HG02840 (cell line): Measurements from ENCODE around the gene FXYD7.

Experiments
- ATAC-seq: cut with Tn5 transposase; IDR thresholded peaks from one replicate; pipeline ENCODE4 v1.9.1; 2021; ENCODE audit warnings: mild to moderate bottlenecking, moderate library complexity, moderate number of reproducible peaks; ENCODE audit not compliant: unreplicated experiment, low FRiP score

Gene FXYD7

GRCh38 chr19:35162471-35163326, 19.6 kb downstream of the FXYD7 start:
- ATAC-seq: no peak

GRCh38 chr19:35164418-35164817, 21.4 kb downstream of the FXYD7 start:
- no peak for ATAC-seq

- no peak for ATAC-seq
Measured at GRCh38 chr19:35165200-35166058, 22.4 kb downstream of the FXYD7 start.

GRCh38 chr19:35166100-35167063, 23.3 kb downstream of the FXYD7 start:
- ATAC-seq: no peak

GRCh38 chr19:35167251-35168119, 24.4 kb downstream of the FXYD7 start:
- ATAC-seq: no peak

GRCh38 chr19:35168196-35168595, 25.1 kb downstream of the FXYD7 start:
- no peak for ATAC-seq

- ATAC-seq: no peak
Measured at GRCh38 chr19:35169221-35169995, 26.4 kb downstream of the FXYD7 start.

GRCh38 chr19:35170359-35171061, 27.5 kb downstream of the FXYD7 start:
- ATAC-seq: no peak

GRCh38 chr19:35171730-35172129, 28.7 kb downstream of the FXYD7 start:
- ATAC-seq: no peak

GRCh38 chr19:35174226-35174625, 31.2 kb downstream of the FXYD7 start:
- no peak for ATAC-seq

- no peak for ATAC-seq
Measured at GRCh38 chr19:35176181-35176570, 33.1 kb downstream of the FXYD7 start.

GRCh38 chr19:35177377-35178274, 34.6 kb downstream of the FXYD7 start:
- no peak for ATAC-seq

- no peak for ATAC-seq
Measured at GRCh38 chr19:35178701-35179100, 35.6 kb downstream of the FXYD7 start.

GRCh38 chr19:35179830-35180229, 36.8 kb downstream of the FXYD7 start:
- no peak for ATAC-seq

- no peak for ATAC-seq
Measured at GRCh38 chr19:35181387-35181786, 38.3 kb downstream of the FXYD7 start.

GRCh38 chr19:35184267-35184666, 41.2 kb downstream of the FXYD7 start:
- no peak for ATAC-seq

GRCh38 chr19:35184884-35185283, 41.8 kb downstream of the FXYD7 start:
- no peak for ATAC-seq
